Mucosa of descending colon (tissue), 3 donors: ENCODE measurements around the gene TMEM258. TPM values are rescaled to one million over a fixed set of nuclear protein-coding genes. Genes with fewer than 3 reads are reported as not detected.

ENCODE experiments used
- ATAC-seq: fragments of 200-7000 bp; cut with Tn5 transposase; one replicate; pipeline ENCODE4 v1.9.1; 2020; ENCODE audit warnings: mild to moderate bottlenecking, moderate library complexity
- DNase-seq, 3 donors: peaks; one replicate each; pipeline ENCODE4 v3.0.0-alpha.2; 2020
- H3K36me3 ChIP-seq: fragments of 200-600 bp; one replicate; pipeline ENCODE4 v1.8.0; 2021; ENCODE audit warnings: low read depth, mild to moderate bottlenecking
- H3K4me1 ChIP-seq: fragments of 200-600 bp; one replicate; pipeline ENCODE4 v1.8.0; 2021; ENCODE audit warnings: low read depth, mild to moderate bottlenecking
- H3K4me3 ChIP-seq: fragments of 200-600 bp; one replicate; pipeline ENCODE4 v1.8.0; 2021; ENCODE audit warnings: mild to moderate bottlenecking
- H3K9me3 ChIP-seq: fragments of 200-600 bp; one replicate; pipeline ENCODE4 v1.8.0; 2021; ENCODE audit warnings: mild to moderate bottlenecking
- CTCF ChIP-seq: fragments of 200-600 bp; IDR thresholded peaks from one replicate; pipeline ENCODE4 v1.8.0; 2022; ENCODE audit warnings: antibody characterized with exemption, mild to moderate bottlenecking
- intact Hi-C, 2 donors: fragments of 100-400 bp; cut with DNase I in 1 of 2; cut with micrococcal nuclease in 1 of 2; formaldehyde crosslinking; loops; one replicate each; pipeline versions ENCODE4 v1.11.0 to v1.11.1; 2022; cut with DNase I, micrococcal nuclease
- total RNA-seq, 3 donors: library from RNA; stranded (reverse); fragmentation: NEBNext Ultra II Directional in 2 of 3; extraction: Animal tissue kit (Norgen Biotek cat#: 25700) in 2 of 3; gene quantifications; one replicate each; pipeline versions ENCODE4 v1.2.1 to v1.2.4, GENCODE V29; 2021 to 2023
- donor health status: DM: no; HTN: no; CAD: no; lungs with moderate emphysema.
- donor health status: DM: no; HTN: no; CAD: no.
- donor health status: DM: no; HTN: yes; CAD: no.

TMEM258 gene
- total RNA-seq, 3 donors from 2014 or later, result 56.1 to 107 (median 74.6) TPM

GRCh38 chr11:61783717-61784505 is 8.5 kb downstream of the TMEM258 start:
- Histone ChIP-seq H3K36me3 (no peaks in the 10 kb centered on the region), H3K4me3 (no peak overlapping the region), H3K4me1 (no peaks in the 10 kb centered on the region), H3K9me3 (no peaks in the 10 kb centered on the region)
- peak in 1 of 3 donors; percentile 31 for DNase-seq
- ATAC-seq, result no peak
- intact Hi-C loops, result no loop called here
- TF ChIP-seq CTCF, result no peak

- H3K4me3 ChIP-seq, result no peak overlapping the region
- intact Hi-C loops, result no loop called here
- no peak for TF ChIP-seq CTCF
- no peaks in the 10 kb centered on the region for H3K9me3 ChIP-seq
- DNase-seq, result peak in 1 of 3 donors; percentile 32
- no peaks in the 10 kb centered on the region for H3K36me3 ChIP-seq
- ATAC-seq, result no peak
- no peaks in the 10 kb centered on the region for H3K4me1 ChIP-seq
Observed at GRCh38 chr11:61782841-61783240, 9.6 kb downstream of the TMEM258 start.

- H3K4me3 ChIP-seq, result no peak overlapping the region
- DNase-seq (no peak), ATAC-seq (no peak)
- TF ChIP-seq CTCF, result no peak
- intact Hi-C loops, result no loop called here
- H3K9me3 ChIP-seq, result no peaks in the 10 kb centered on the region
- H3K4me1 ChIP-seq, result no peaks in the 10 kb centered on the region
- no peaks in the 10 kb centered on the region for H3K36me3 ChIP-seq
Observed at GRCh38 chr11:61782299-61782698, 10.1 kb downstream of the TMEM258 start.

GRCh38 chr11:61781585-61781984 is 10.8 kb downstream of the TMEM258 start:
- H3K4me1 ChIP-seq, result no peaks in the 10 kb centered on the region
- no peak overlapping the region for H3K4me3 ChIP-seq
- DNase-seq, result peak in 1 of 3 donors; percentile 38
- no peak for TF ChIP-seq CTCF
- H3K9me3 ChIP-seq, result no peaks in the 10 kb centered on the region
- H3K36me3 ChIP-seq, result no peaks in the 10 kb centered on the region
- intact Hi-C loops, result no loop called here
- ATAC-seq, result no peak

GRCh38 chr11:61780581-61781162 is 11.7 kb downstream of the TMEM258 start:
- Histone ChIP-seq H3K9me3 (no peaks in the 10 kb centered on the region), H3K4me1 (no peaks in the 10 kb centered on the region), H3K36me3 (no peaks in the 10 kb centered on the region), H3K4me3 (no peak overlapping the region)
- ATAC-seq (no peak), DNase-seq (peak in 1 of 3 donors; percentile 36)
- no peak for TF ChIP-seq CTCF
- intact Hi-C loops, result no loop called here
